ENCODE results near the gene ZCWPW2.

ZCWPW2 gene

DNA sequence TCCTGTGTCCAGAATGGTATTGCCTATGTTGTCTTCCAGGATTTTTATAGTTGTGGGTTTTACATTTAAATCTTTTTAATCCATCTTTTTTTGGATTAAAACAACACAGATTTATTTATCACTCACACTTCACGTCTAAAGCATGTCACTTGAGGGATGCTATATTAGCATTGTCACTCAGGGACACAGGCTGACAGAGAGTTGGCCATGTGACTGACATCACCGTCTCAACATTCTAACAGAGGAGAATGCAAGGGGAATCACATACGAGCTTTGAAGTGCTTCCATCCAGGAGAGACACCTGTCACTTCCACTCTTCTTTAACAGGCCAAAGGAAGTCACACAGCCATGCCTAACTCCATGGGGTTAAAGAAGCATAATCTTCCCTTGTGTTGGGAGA, 204.7 kb downstream of the ZCWPW2 start:
- TF ChIP-seq, protein P1, sequence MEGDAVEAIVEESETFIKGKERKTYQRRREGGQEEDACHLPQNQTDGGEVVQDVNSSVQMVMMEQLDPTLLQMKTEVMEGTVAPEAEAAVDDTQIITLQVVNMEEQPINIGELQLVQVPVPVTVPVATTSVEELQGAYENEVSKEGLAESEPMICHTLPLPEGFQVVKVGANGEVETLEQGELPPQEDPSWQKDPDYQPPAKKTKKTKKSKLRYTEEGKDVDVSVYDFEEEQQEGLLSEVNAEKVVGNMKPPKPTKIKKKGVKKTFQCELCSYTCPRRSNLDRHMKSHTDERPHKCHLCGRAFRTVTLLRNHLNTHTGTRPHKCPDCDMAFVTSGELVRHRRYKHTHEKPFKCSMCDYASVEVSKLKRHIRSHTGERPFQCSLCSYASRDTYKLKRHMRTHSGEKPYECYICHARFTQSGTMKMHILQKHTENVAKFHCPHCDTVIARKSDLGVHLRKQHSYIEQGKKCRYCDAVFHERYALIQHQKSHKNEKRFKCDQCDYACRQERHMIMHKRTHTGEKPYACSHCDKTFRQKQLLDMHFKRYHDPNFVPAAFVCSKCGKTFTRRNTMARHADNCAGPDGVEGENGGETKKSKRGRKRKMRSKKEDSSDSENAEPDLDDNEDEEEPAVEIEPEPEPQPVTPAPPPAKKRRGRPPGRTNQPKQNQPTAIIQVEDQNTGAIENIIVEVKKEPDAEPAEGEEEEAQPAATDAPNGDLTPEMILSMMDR (IDR thresholded peaks at IDR 0.05; ENCODE audit: control insufficient read depth, insufficient read depth, low read depth, low read length, missing control alignments) = no peak
- no peak overlapping the region for H3K4me3 ChIP-seq (ENCODE audit: control insufficient read depth, low read depth, low read length)
- no peak for DNase-seq (ENCODE audit: low read depth)

- no peak for DNase-seq (ENCODE audit: low read depth)
Observed at GRCh38 chr3:28556195-28556594, 207.7 kb downstream of the ZCWPW2 start.

DNA sequence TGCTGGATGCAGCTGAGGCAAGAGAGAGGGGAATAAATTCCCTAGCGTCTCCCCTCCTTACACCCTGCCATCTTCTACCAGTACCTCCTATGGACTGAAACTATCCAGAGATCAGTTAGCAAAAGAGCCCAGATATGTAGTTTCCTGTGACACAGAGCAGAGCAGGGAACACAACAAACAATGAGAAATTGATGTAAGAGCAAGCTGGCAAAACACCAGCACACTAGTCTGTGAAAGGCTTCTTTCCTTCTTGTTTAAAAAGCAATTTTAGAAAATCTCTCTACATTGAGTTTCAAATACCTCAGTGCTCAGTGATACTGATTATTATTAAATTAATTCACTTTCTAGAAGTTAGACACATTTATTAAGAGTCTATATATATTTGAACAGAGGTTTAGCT, 215.7 kb downstream of the ZCWPW2 start:
- no peak overlapping the region for H3K4me3 ChIP-seq (ENCODE audit: control insufficient read depth, low read depth, low read length)
- TF ChIP-seq, protein P1 (IDR thresholded peaks at IDR 0.05; ENCODE audit: control insufficient read depth, insufficient read depth, low read depth, low read length, missing control alignments) = no peak
- DNase-seq (ENCODE audit: low read depth) = no peak

More at GRCh38 chr3:28556195-28556594, 207.7 kb downstream of the ZCWPW2 start:
- no peak overlapping the region for H3K4me3 ChIP-seq (ENCODE audit: control insufficient read depth, low read depth, low read length)
- TF ChIP-seq, protein P1 (IDR thresholded peaks at IDR 0.05; ENCODE audit: control insufficient read depth, insufficient read depth, low read depth, low read length, missing control alignments) = no peak

DNA sequence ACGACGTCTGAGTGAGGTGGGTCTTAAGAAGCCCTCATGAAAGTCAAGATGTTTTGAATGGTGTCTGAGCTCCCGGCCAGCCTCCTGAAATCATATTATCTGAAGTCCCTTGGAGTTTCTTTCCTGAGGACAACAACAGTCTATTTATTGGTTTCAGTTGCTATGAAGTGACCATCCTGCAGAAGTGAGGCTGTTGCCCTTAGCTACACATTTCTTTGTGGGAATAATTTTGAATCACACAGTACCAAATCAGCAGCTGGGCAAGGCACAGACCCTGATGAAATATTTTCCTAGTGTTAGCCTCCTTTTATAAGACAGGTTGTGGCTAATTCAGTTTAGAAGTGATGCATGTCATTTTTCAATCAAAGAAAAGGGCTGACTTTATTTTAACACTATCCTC, 220.8 kb downstream of the ZCWPW2 start:
- no peak overlapping the region for H3K4me3 ChIP-seq (ENCODE audit: control insufficient read depth, low read depth, low read length)
- TF ChIP-seq, protein P1 (IDR thresholded peaks at IDR 0.05; ENCODE audit: control insufficient read depth, insufficient read depth, low read depth, low read length, missing control alignments) = no peak
- no peak for DNase-seq (ENCODE audit: low read depth)

- TF ChIP-seq, protein P1 (IDR thresholded peaks at IDR 0.05; ENCODE audit: control insufficient read depth, insufficient read depth, low read depth, low read length, missing control alignments) = no peak
- no peak for DNase-seq (ENCODE audit: low read depth)
- no peak overlapping the region for H3K4me3 ChIP-seq (ENCODE audit: control insufficient read depth, low read depth, low read length)
Observed at GRCh38 chr3:28574036-28574435, 225.5 kb downstream of the ZCWPW2 start.

GRCh38 chr3:28575100-28575745, 226.7 kb downstream of the ZCWPW2 start:
- peak overlapping the region; percentile 23 for H3K4me3 ChIP-seq (ENCODE audit: control insufficient read depth, low read depth, low read length)
- no peak for DNase-seq (ENCODE audit: low read depth)
- TF ChIP-seq, protein P1 (IDR thresholded peaks at IDR 0.05; ENCODE audit: control insufficient read depth, insufficient read depth, low read depth, low read length, missing control alignments) = no peak
